Lower lobe of right lung (tissue), 2 donors: ENCODE results near the gene LRRFIP2. TPM values are rescaled to one million over a fixed set of nuclear protein-coding genes. Genes with fewer than 3 reads are reported as not detected.

Experiments
- ATAC-seq, 2 donors: fragments of 200-7000 bp; cut with Tn5 transposase; one replicate each; pipeline ENCODE4 v1.9.1; 2020 to 2022; ENCODE audit warnings: mild to moderate bottlenecking in 2 of 2, moderate library complexity in 2 of 2
- DNase-seq: peaks from one replicate; pipeline ENCODE4 v3.0.0-alpha.2; 2020
- H3K27ac ChIP-seq: fragments of 200-600 bp; one replicate; pipeline ENCODE4 v1.8.0; 2022
- H3K27me3 ChIP-seq: fragments of 200-600 bp; one replicate; pipeline ENCODE4 v1.8.0; 2022; ENCODE audit warnings: low read depth
- H3K36me3 ChIP-seq: fragments of 200-600 bp; one replicate; pipeline ENCODE4 v1.8.0; 2022; ENCODE audit warnings: mild to moderate bottlenecking
- H3K4me1 ChIP-seq: fragments of 200-600 bp; one replicate; pipeline ENCODE4 v1.8.0; 2022
- H3K4me3 ChIP-seq: fragments of 200-600 bp; one replicate; pipeline ENCODE4 v1.8.0; 2022; ENCODE audit warnings: mild to moderate bottlenecking
- H3K9me3 ChIP-seq: fragments of 200-600 bp; one replicate; pipeline ENCODE4 v1.8.0; 2022
- CTCF ChIP-seq: fragments of 200-600 bp; IDR thresholded peaks from one replicate; pipeline ENCODE4 v1.8.0; 2022; ENCODE audit warnings: antibody characterized with exemption, mild to moderate bottlenecking
- intact Hi-C: fragments of 100-400 bp; cut with DNase I; formaldehyde crosslinking; loops from one replicate; pipeline ENCODE4 v1.11.0; 2022
- total RNA-seq: library from RNA; stranded (reverse); fragmentation: NEBNext Ultra II Directional; extraction: Animal tissue kit (Norgen Biotek cat#: 25700); gene quantifications from one replicate; pipeline ENCODE4 v1.2.1, GENCODE V29; 2021
- donor health status: DM: no; HTN: yes; CAD: no; lungs with severe emphysema.

LRRFIP2 gene
- total RNA-seq, 1 donor from 2014 or later = 44.4 TPM

- peaks cover 6% of the 10 kb centered on the region for H3K4me1 ChIP-seq
Observed at GRCh38 chr3:37041546-37042195, 132.7 kb downstream of the LRRFIP2 start.

DNA sequence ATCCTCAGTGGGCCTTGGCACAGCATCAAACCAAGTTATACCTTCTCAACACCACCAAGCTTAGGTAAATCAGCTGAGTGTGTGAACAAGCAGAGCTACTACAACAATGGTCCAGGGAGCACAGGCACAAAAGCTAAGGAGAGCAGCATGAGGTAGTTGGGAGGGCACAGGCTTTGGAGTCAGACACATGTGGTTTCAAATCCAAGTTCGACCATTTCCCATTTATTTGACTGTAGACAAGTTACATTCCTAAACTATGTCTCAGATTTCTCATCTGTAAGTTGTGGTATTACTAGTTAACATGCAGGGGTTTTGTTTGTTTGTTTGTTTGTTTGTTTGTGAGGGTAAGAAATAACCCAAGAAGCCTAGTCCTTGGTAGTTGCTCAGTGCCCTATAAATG is 134.2 kb downstream of the LRRFIP2 start:
- Histone ChIP-seq H3K27me3 (no peaks in the 10 kb centered on the region), H3K9me3 (no peaks in the 10 kb centered on the region), H3K4me1 (peaks cover 6% of the 10 kb centered on the region), H3K4me3 (no peak overlapping the region), H3K36me3 (peaks cover 56% of the 10 kb centered on the region), H3K27ac (no peak overlapping the region)
- DNase-seq (no peak), ATAC-seq (no peak)
- no peak for TF ChIP-seq CTCF
- intact Hi-C loops = no loop called here

More at GRCh38 chr3:37041546-37042195, 132.7 kb downstream of the LRRFIP2 start:
- Histone ChIP-seq H3K27me3 (no peaks in the 10 kb centered on the region), H3K4me3 (no peak overlapping the region), H3K27ac (no peak overlapping the region), H3K9me3 (no peaks in the 10 kb centered on the region), H3K36me3 (peaks cover 52% of the 10 kb centered on the region)
- ATAC-seq (no peak), DNase-seq (no peak)
- intact Hi-C loops = no loop called here
- no peak for TF ChIP-seq CTCF

GRCh38 chr3:37039161-37039846 is 135.1 kb downstream of the LRRFIP2 start:
- Histone ChIP-seq H3K4me1 (peaks cover 4% of the 10 kb centered on the region), H3K36me3 (peaks cover 58% of the 10 kb centered on the region), H3K9me3 (no peaks in the 10 kb centered on the region), H3K4me3 (no peak overlapping the region), H3K27ac (no peak overlapping the region), H3K27me3 (no peaks in the 10 kb centered on the region)
- ATAC-seq (no peak), DNase-seq (no peak)
- no peak for TF ChIP-seq CTCF
- intact Hi-C loops = no loop called here

DNA sequence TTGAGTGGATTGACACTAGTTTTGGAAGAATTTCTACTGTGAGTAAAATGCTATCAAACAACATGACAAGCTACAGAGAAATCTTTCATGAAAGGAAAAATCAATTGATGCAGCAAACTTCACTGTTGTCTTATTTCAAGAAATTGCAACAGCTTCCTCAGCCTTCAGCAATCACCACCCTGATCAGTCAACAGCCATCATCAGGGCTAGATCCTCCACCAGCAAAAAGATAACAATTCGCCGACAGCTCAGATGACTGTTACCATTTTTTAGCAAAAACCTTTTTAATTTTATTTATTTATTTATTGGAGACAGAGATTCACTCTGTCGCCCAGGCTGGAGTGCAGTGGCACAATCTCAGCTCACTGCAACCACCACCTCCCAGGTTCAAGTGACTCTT is 137.0 kb downstream of the LRRFIP2 start:
- ATAC-seq (no peak), DNase-seq (no peak)
- peaks cover 70% of the 10 kb centered on the region for H3K36me3 ChIP-seq
- intact Hi-C loops = no loop called here
- no peak overlapping the region for H3K4me3 ChIP-seq
- no peaks in the 10 kb centered on the region for H3K27me3 ChIP-seq
- H3K27ac ChIP-seq = no peak overlapping the region
- no peak for TF ChIP-seq CTCF
- no peaks in the 10 kb centered on the region for H3K9me3 ChIP-seq
- no peaks in the 10 kb centered on the region for H3K4me1 ChIP-seq

DNA sequence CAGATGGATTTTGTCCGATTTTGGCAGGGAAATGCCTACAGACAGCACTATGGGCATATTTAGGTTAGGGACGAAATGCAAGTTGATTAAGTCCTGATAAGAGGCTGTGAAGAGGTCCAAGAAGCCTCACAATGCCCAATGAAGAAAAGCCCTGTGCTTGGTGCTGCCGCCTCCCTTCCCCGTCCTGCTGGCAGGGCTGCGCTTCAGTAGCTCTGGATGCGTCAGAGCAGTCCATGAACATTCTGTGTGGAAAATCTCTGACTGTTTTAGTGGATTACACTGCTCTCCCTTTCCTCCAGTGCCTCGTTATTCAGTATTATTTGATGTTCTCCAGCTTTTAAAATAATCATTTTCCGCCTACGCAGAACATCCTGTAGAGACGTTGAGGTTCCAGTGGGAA is 141.4 kb downstream of the LRRFIP2 start:
- intact Hi-C loops = no loop called here
- no peak for TF ChIP-seq CTCF
- peak in 1 of 2 donors; percentile 59 for ATAC-seq
- H3K9me3 ChIP-seq = no peaks in the 10 kb centered on the region
- H3K4me1 ChIP-seq = peaks cover 9% of the 10 kb centered on the region
- no peaks in the 10 kb centered on the region for H3K27me3 ChIP-seq
- DNase-seq = no peak
- no peak overlapping the region for H3K4me3 ChIP-seq
- H3K36me3 ChIP-seq = peaks cover 76% of the 10 kb centered on the region
- peak overlapping the region; percentile 27 for H3K27ac ChIP-seq
